ENCODE data around the gene TGFBR2. TPM values are rescaled to one million over a fixed set of nuclear protein-coding genes. Genes with fewer than 3 reads are reported as not detected.

TGFBR2 gene
- total RNA-seq, 1 experiment from 2014 or later, result 16.1 TPM

DNA sequence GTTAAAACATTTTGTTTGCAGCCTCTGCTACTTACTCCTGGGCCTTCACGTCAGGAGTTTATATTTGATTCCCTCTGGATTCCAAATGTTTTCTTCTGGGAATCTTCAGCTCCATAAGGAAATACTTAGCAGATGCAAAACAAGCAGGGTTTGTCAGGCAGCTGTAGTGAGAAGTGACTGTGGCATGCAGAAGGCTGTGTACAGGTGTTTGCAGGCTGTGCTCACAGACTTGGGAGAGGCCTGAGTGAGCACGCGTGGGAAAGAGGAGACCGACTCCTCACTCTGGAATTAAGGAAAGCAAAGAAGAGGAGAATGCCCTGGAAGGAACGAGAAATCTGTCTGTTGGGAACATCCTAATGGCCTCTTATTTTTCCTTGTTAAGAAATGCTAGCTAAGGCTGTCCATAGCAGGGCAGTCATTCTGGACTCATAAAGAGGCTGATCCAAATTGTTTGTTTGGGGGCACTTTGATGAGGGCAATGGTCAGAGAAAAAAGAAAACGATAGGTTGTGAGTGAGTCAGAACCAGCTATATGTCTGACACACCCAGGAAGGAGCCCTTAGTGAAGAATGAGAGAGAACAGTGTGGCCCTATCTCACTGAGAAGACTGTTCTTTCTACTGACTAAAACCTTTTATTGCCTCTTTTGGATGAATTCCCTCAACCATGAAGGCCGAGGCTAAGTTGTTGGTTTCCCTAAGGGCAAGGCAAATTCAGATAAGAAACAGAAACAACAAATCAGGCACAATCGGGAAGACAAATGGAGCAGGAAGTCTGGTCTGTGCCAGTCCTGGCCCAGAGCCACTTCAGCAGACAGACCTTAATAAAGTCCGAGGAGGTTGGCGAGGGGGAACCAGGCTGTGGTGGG, 82.6 kb downstream of the TGFBR2 start:
- Histone ChIP-seq H3K27me3 (replicated peaks; ENCODE audit: insufficient read depth, low read depth, low read length, poor library complexity) (no peaks in the 10 kb centered on the region), H3K9me3 (ENCODE audit: low read depth, low read length, poor library complexity, severe bottlenecking) (no peaks in the 10 kb centered on the region), H3K27ac (ENCODE audit: low read depth, low read length, poor library complexity, severe bottlenecking) (peak overlapping the region; percentile 74), H3K4me3 (ENCODE audit: low read depth, low read length, poor library complexity, severe bottlenecking) (no peak overlapping the region), H3K4me1 (ENCODE audit: insufficient read depth, low read length, poor library complexity, severe bottlenecking) (peaks cover 95% of the 10 kb centered on the region), H3K36me3 (ENCODE audit: insufficient read depth, low read length, poor library complexity, severe bottlenecking) (peaks cover 5% of the 10 kb centered on the region)
- no TSS peak for BruUV-seq (replicated peaks)
- POLR2A ChIA-PET (ENCODE audit: low non-redundant PET), result no interaction called here
- intact Hi-C loops (cut with micrococcal nuclease; ENCODE audit: unreplicated experiment), result no loop called here
- TF ChIP-seq EZH2 (IDR thresholded peaks at IDR 0.05; ENCODE audit: borderline replicate concordance, low read depth, low read length, poor library complexity, severe bottlenecking), result no peak
- TF ChIP-seq, protein P1, sequence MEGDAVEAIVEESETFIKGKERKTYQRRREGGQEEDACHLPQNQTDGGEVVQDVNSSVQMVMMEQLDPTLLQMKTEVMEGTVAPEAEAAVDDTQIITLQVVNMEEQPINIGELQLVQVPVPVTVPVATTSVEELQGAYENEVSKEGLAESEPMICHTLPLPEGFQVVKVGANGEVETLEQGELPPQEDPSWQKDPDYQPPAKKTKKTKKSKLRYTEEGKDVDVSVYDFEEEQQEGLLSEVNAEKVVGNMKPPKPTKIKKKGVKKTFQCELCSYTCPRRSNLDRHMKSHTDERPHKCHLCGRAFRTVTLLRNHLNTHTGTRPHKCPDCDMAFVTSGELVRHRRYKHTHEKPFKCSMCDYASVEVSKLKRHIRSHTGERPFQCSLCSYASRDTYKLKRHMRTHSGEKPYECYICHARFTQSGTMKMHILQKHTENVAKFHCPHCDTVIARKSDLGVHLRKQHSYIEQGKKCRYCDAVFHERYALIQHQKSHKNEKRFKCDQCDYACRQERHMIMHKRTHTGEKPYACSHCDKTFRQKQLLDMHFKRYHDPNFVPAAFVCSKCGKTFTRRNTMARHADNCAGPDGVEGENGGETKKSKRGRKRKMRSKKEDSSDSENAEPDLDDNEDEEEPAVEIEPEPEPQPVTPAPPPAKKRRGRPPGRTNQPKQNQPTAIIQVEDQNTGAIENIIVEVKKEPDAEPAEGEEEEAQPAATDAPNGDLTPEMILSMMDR (conservative IDR thresholded peaks at IDR 0.05; ENCODE audit: low read depth, low read length), result no peak
- peak; percentile 86 for DNase-seq (ENCODE audit: low spot score)
- CTCF ChIA-PET, result interaction anchor here (0.6 kb wide), 1 partner anchor 645 kb away, joined by 3 read pairs; no protein-coding TSS in a partner anchor

DNA sequence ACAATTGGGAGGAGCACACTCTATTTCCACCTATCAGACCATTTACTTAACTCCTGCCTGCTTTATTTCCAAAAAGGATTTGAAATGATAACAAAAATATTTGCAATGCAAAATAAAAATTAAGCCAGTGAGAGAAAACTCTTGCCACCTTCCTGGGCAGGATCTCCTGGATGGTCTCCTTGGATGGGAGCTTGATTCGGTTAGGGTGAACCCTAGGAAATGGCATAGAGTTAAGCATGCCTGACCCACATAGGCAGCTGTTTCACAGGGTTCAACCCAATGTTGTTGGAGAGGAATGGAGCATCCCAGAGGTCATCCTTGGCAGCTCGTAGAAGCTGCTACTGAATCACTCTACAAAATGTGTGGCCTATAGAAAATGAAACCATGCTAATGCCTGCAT, 83.8 kb downstream of the TGFBR2 start:
- Histone ChIP-seq H3K27ac (ENCODE audit: low read depth, low read length, poor library complexity, severe bottlenecking) (peak overlapping the region; percentile 77), H3K4me3 (ENCODE audit: low read depth, low read length, poor library complexity, severe bottlenecking) (no peak overlapping the region), H3K4me1 (ENCODE audit: insufficient read depth, low read length, poor library complexity, severe bottlenecking) (peaks cover 90% of the 10 kb centered on the region), H3K9me3 (ENCODE audit: low read depth, low read length, poor library complexity, severe bottlenecking) (no peaks in the 10 kb centered on the region), H3K27me3 (replicated peaks; ENCODE audit: insufficient read depth, low read depth, low read length, poor library complexity) (no peaks in the 10 kb centered on the region), H3K36me3 (ENCODE audit: insufficient read depth, low read length, poor library complexity, severe bottlenecking) (peaks cover 5% of the 10 kb centered on the region)
- BruUV-seq (replicated peaks), result no TSS peak
- DNase-seq (ENCODE audit: low spot score), result no peak
- TF ChIP-seq, protein P1 (conservative IDR thresholded peaks at IDR 0.05; ENCODE audit: low read depth, low read length), result no peak
- no peak for TF ChIP-seq EZH2 (IDR thresholded peaks at IDR 0.05; ENCODE audit: borderline replicate concordance, low read depth, low read length, poor library complexity, severe bottlenecking)
- intact Hi-C loops (cut with micrococcal nuclease; ENCODE audit: unreplicated experiment), result loop anchor here (2.0 to 5.0 kb wide), 3 partner anchors 33 to 343 kb away; no protein-coding TSS in a partner anchor
- CTCF ChIA-PET, result no interaction called here
- POLR2A ChIA-PET (ENCODE audit: low non-redundant PET), result no interaction called here

DNA sequence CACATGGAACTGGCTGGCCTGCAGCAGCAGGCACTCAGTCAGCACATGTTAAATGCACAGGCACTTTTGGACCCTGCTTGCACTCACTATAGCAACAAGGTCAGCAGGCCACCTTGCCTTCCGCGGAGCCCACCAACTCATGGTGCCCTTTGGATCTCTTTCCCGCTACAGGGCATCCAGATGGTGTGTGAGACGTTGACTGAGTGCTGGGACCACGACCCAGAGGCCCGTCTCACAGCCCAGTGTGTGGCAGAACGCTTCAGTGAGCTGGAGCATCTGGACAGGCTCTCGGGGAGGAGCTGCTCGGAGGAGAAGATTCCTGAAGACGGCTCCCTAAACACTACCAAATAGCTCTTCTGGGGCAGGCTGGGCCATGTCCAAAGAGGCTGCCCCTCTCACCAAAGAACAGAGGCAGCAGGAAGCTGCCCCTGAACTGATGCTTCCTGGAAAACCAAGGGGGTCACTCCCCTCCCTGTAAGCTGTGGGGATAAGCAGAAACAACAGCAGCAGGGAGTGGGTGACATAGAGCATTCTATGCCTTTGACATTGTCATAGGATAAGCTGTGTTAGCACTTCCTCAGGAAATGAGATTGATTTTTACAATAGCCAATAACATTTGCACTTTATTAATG, 85.0 kb downstream of the TGFBR2 start:
- no TSS peak for BruUV-seq (replicated peaks)
- Histone ChIP-seq H3K4me3 (ENCODE audit: low read depth, low read length, poor library complexity, severe bottlenecking) (no peak overlapping the region), H3K4me1 (ENCODE audit: insufficient read depth, low read length, poor library complexity, severe bottlenecking) (peaks cover 79% of the 10 kb centered on the region), H3K27ac (ENCODE audit: low read depth, low read length, poor library complexity, severe bottlenecking) (peak overlapping the region; percentile 77), H3K27me3 (replicated peaks; ENCODE audit: insufficient read depth, low read depth, low read length, poor library complexity) (no peaks in the 10 kb centered on the region), H3K36me3 (ENCODE audit: insufficient read depth, low read length, poor library complexity, severe bottlenecking) (peaks cover 5% of the 10 kb centered on the region), H3K9me3 (ENCODE audit: low read depth, low read length, poor library complexity, severe bottlenecking) (no peaks in the 10 kb centered on the region)
- ChIA-PET POLR2A (ENCODE audit: low non-redundant PET) (interaction anchor here (0.5 to 0.6 kb wide), 2 partner anchors 22 to 519 kb away, joined by 3 read pairs; no protein-coding TSS in a partner anchor), CTCF (interaction anchor here (0.6 to 1.1 kb wide), 5 partner anchors 33 to 649 kb away, joined by 4 to 10 read pairs (median 6); no protein-coding TSS in a partner anchor)
- TF ChIP-seq, protein P1 (conservative IDR thresholded peaks at IDR 0.05; ENCODE audit: low read depth, low read length), result no peak
- no peak for TF ChIP-seq EZH2 (IDR thresholded peaks at IDR 0.05; ENCODE audit: borderline replicate concordance, low read depth, low read length, poor library complexity, severe bottlenecking)
- intact Hi-C loops (cut with micrococcal nuclease; ENCODE audit: unreplicated experiment), result loop anchor here (2.0 to 5.0 kb wide), 3 partner anchors 34 to 344 kb away; no protein-coding TSS in a partner anchor
- peak; percentile 90 for DNase-seq (ENCODE audit: low spot score)
